Gastroesophageal sphincter (tissue), 3 donors: Measurements from ENCODE around the gene LRRC66.

ENCODE experiments used
- CTCF ChIP-seq, 4 experiments: fragments of 200-600 bp in 2 of 4; fragments of 450-650 bp in 2 of 4; sonication (generic) in 1 of 4; IDR thresholded peaks; one replicate each; pipeline ENCODE4 v1.5.1; 2017 to 2019; ENCODE audit warnings: antibody characterized with exemption in 4 of 4, mild to moderate bottlenecking in 2 of 4, moderate library complexity in 2 of 4
- POLR2AphosphoS5 ChIP-seq: sonication (generic); formaldehyde crosslinking; IDR thresholded peaks from one replicate; pipeline ENCODE4 v1.6.1; 2017; ENCODE audit warnings: antibody characterized with exemption

DNA sequence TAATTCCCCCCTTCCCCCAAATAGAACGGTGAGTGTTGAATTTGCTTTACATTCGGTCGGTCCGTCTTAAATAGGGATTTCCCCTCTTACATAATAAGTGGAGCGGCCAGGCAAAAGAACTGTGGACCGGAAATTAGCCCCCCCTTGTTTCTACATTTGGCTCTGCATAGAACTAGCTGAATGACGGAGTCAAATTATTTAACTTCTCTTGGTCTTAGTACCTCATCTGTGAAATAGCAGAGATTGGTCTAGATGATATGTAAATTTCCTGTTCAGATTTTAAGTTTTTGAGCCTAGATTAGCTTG, 32.3 kb upstream of the LRRC66 start:
- TF ChIP-seq CTCF (IDR thresholded peaks at IDR 0.05) (no peak), POLR2AphosphoS5 (no peak)
